CD4-positive, alpha-beta T cell (primary cell): ENCODE results near the gene CADPS. TPM values are rescaled to one million over a fixed set of nuclear protein-coding genes. Genes with fewer than 3 reads are reported as not detected.

Source experiments
- ATAC-seq: fragments of 200-7000 bp; cut with Tn5 transposase; one replicate; pipeline ENCODE4 v1.10.0; 2022; ENCODE audit warnings: mild to moderate bottlenecking; ENCODE audit not compliant: poor library complexity
- CTCF ChIA-PET: fragments of 350-600 bp; sonication (Branson Sonifier 250); formaldehyde crosslinking; loops from one replicate; lab custom pipeline; 2021; ENCODE audit warnings: antibody characterized with exemption, inconsistent platforms; lab: Charles Lee
- POLR2A ChIA-PET: fragments of 350-600 bp; sonication (Branson Sonifier 250); formaldehyde crosslinking; loops from one replicate; lab custom pipeline; 2021; ENCODE audit warnings: antibody characterized with exemption, inconsistent platforms; lab: Charles Lee
- DNase-seq, 14 experiments: peaks; one replicate each; pipeline ENCODE4 v3.0.0-alpha.2; 2013 to 2020; ENCODE audit warnings: mixed read lengths in 2 of 14
- H3K27ac ChIP-seq, 2 donors: one replicate each; pipeline versions ENCODE4 v1.5.1 to v1.7.0; 2013; ENCODE audit warnings: low read length in 2 of 2, low read depth in 1 of 2, mild to moderate bottlenecking in 1 of 2
- H3K27me3 ChIP-seq, 2 experiments: 1 replicate in 1 of 2; 2 replicates in 1 of 2; pipeline versions ENCODE4 v1.6.1 to v1.7.0; 2013; ENCODE audit warnings: low read length in 2 of 2, control low read depth in 1 of 2, mild to moderate bottlenecking in 1 of 2, moderate library complexity in 1 of 2; ENCODE audit not compliant: insufficient read depth in 2 of 2, control insufficient read depth in 1 of 2
- H3K36me3 ChIP-seq: one replicate; pipeline ENCODE4 v1.6.1; 2013; ENCODE audit warnings: low read length, control low read depth; ENCODE audit not compliant: insufficient read depth
- H3K4me1 ChIP-seq: one replicate; pipeline ENCODE4 v1.6.1; 2013; ENCODE audit warnings: low read length, control low read depth; ENCODE audit not compliant: insufficient read depth
- H3K4me3 ChIP-seq: one replicate; pipeline ENCODE4 v1.5.1; 2013; ENCODE audit warnings: mild to moderate bottlenecking, low read length, moderate library complexity
- H3K9me3 ChIP-seq, 2 experiments: 1 replicate in 1 of 2; 2 replicates in 1 of 2; pipeline versions ENCODE4 v1.6.1 to v1.7.0; 2013; ENCODE audit warnings: low read length in 2 of 2, mild to moderate bottlenecking in 2 of 2, control low read depth in 1 of 2, moderate library complexity in 1 of 2; ENCODE audit not compliant: control insufficient read depth in 1 of 2, insufficient read depth in 1 of 2
- H3K27ac Mint-ChIP-seq: one replicate; pipeline ENCODE4 v1.8.0; 2020; ENCODE audit warnings: mixed read lengths
- H3K27me3 Mint-ChIP-seq: one replicate; pipeline ENCODE4 v1.8.0; 2021; ENCODE audit warnings: mixed read lengths
- H3K36me3 Mint-ChIP-seq: one replicate; pipeline ENCODE4 v1.8.0; 2021; ENCODE audit warnings: low read depth, mixed read lengths
- H3K4me1 Mint-ChIP-seq: one replicate; pipeline ENCODE4 v1.8.0; 2021; ENCODE audit warnings: low read depth, mixed read lengths
- H3K4me3 Mint-ChIP-seq: one replicate; pipeline ENCODE4 v1.8.0; 2020; ENCODE audit warnings: mild to moderate bottlenecking, mixed read lengths
- H3K9me3 Mint-ChIP-seq: one replicate; pipeline ENCODE4 v1.8.0; 2020; ENCODE audit warnings: mixed read lengths
- CTCF ChIP-seq: fragments of 200-600 bp; IDR thresholded peaks from one replicate; pipeline ENCODE4 v1.8.0; 2022; ENCODE audit warnings: antibody characterized with exemption, mild to moderate bottlenecking
- intact Hi-C, 2 experiments: fragments of 100-400 bp; cut with DNase I in 1 of 2; cut with micrococcal nuclease in 1 of 2; formaldehyde crosslinking; loops; one replicate each; pipeline versions ENCODE4 v1.15.1 to v1.9.0; 2023 to 2025; cut with DNase I, micrococcal nuclease
- total RNA-seq, 174 experiments: library from RNA in 2 of 174; stranded (reverse) in 2 of 174; gene quantifications; one replicate each; pipeline ENCODE4 v1.2.3 and lab custom pipeline; 2021 to 2026

Gene CADPS
- total RNA-seq, 2 experiments from 2014 or later = not detected

DNA sequence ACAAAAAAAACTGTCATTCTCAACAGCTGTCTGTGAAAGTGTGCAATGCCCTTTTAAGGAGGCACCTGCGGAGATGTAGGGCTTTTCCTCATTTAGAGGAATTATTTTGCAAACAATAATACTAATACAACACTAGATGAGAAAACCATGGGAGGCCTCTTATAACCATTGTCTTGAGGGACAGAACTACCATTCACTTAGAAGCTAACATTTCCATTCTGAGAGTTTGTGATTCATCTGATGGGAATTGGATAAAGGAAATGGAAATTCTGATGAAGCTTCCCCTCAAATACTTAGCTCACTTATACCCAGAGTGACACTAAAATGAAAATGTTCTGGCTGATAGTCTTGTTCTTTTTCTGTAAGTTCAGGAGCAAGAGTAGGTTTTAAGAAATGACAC is 147.7 kb downstream of the CADPS start:
- Mint-ChIP-seq H3K27ac (no peak overlapping the region), H3K4me1 (no peaks in the 10 kb centered on the region), H3K4me3 (no peak overlapping the region), H3K9me3 (no peaks in the 10 kb centered on the region), H3K27me3 (no peaks in the 10 kb centered on the region), H3K36me3 (no peaks in the 10 kb centered on the region)
- H3K27me3 ChIP-seq = peaks cover 0 to 2% of the 10 kb centered on the region in 2 experiments
- no peak for ATAC-seq
- ChIA-PET POLR2A (no interaction called here), CTCF (no interaction called here)
- no peak overlapping the region for H3K27ac ChIP-seq
- H3K9me3 ChIP-seq = peaks cover 0 to 4% of the 10 kb centered on the region in 2 experiments
- H3K4me3 ChIP-seq = no peak overlapping the region
- TF ChIP-seq CTCF = no peak
- no peak for DNase-seq
- no peaks in the 10 kb centered on the region for H3K4me1 ChIP-seq
- intact Hi-C loops = no loop called here
- H3K36me3 ChIP-seq = no peaks in the 10 kb centered on the region

- ATAC-seq = no peak
- CTCF ChIA-PET = no interaction called here
Observed at GRCh38 chr3:62724503-62724902, 150.7 kb downstream of the CADPS start.

DNA sequence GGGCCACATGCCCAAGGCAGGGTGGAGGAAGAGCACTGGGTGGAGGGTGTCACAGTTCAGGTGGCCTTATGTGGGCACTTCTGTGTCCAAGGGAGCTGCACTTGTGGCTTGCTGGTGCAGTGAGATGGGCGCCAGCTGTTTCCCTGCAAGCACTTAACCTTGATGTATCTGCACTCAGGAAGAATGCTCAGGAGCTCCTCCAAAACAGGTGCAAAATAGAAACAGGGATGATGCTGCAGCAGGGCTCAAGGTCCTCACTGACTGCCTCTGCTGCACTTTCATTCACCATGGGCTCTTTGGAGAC is 151.3 kb downstream of the CADPS start:
- no peaks in the 10 kb centered on the region for H3K9me3 Mint-ChIP-seq
- Histone ChIP-seq H3K36me3 (no peaks in the 10 kb centered on the region), H3K4me1 (no peaks in the 10 kb centered on the region), H3K27me3 (peaks cover 0 to 2% of the 10 kb centered on the region in 2 experiments), H3K27ac (no peak overlapping the region), H3K4me3 (no peak overlapping the region), H3K9me3 (peaks cover 0 to 4% of the 10 kb centered on the region in 2 experiments)
- no peaks in the 10 kb centered on the region for H3K4me1 Mint-ChIP-seq
- intact Hi-C loops = no loop called here
- ATAC-seq (no peak), DNase-seq (no peak)
- H3K27ac Mint-ChIP-seq = no peak overlapping the region
- H3K36me3 Mint-ChIP-seq = no peaks in the 10 kb centered on the region
- no peak overlapping the region for H3K4me3 Mint-ChIP-seq
- no peak for TF ChIP-seq CTCF
- H3K27me3 Mint-ChIP-seq = no peaks in the 10 kb centered on the region
- ChIA-PET POLR2A (interaction anchor here (0.9 kb wide), 1 partner anchor 10 kb away, joined by 3 read pairs; no protein-coding TSS in a partner anchor), CTCF (no interaction called here)

More at GRCh38 chr3:62724503-62724902, 150.7 kb downstream of the CADPS start:
- Histone ChIP-seq H3K9me3 (peaks cover 0 to 4% of the 10 kb centered on the region in 2 experiments), H3K36me3 (no peaks in the 10 kb centered on the region), H3K4me3 (no peak overlapping the region), H3K27me3 (peaks cover 0 to 2% of the 10 kb centered on the region in 2 experiments), H3K27ac (no peak overlapping the region), H3K4me1 (no peaks in the 10 kb centered on the region)
- POLR2A ChIA-PET = no interaction called here
- Mint-ChIP-seq H3K4me1 (no peaks in the 10 kb centered on the region), H3K9me3 (no peaks in the 10 kb centered on the region), H3K36me3 (no peaks in the 10 kb centered on the region), H3K4me3 (no peak overlapping the region), H3K27me3 (no peaks in the 10 kb centered on the region), H3K27ac (no peak overlapping the region)
- no peak for DNase-seq
- TF ChIP-seq CTCF = no peak
- intact Hi-C loops = no loop called here
